Nephron (organoid): ENCODE data around the gene JOSD1.

ENCODE experiments used
- H3K27ac Mint-ChIP-seq, 3 experiments: 2 replicates each; pipeline ENCODE4 v1.8.0; 2020; ENCODE audit warnings: mixed read lengths in 3 of 3, mild to moderate bottlenecking in 2 of 3, moderate library complexity in 1 of 3
- H3K27me3 Mint-ChIP-seq: 2 replicates; pipeline ENCODE4 v1.8.0; 2021; ENCODE audit warnings: low read depth, mild to moderate bottlenecking, moderate library complexity, mixed read lengths
- H3K36me3 Mint-ChIP-seq: 2 replicates; pipeline ENCODE4 v1.8.0; 2020; ENCODE audit warnings: low read depth, mixed read lengths
- H3K4me1 Mint-ChIP-seq: 2 replicates; pipeline ENCODE4 v1.8.0; 2020; ENCODE audit warnings: mixed read lengths
- H3K4me3 Mint-ChIP-seq, 3 experiments: 2 replicates each; pipeline ENCODE4 v1.8.0; 2020; ENCODE audit warnings: mild to moderate bottlenecking in 3 of 3, mixed read lengths in 3 of 3, moderate library complexity in 2 of 3
- H3K9me3 Mint-ChIP-seq: 2 replicates; pipeline ENCODE4 v1.8.0; 2020; ENCODE audit warnings: mixed read lengths
- TF ChIP-seq, protein P1 (sequence below), 3 experiments: fragments of 200-600 bp; sonication (generic); IDR thresholded peaks; one replicate each; pipeline ENCODE4 v1.5.0; 2021; ENCODE audit warnings: antibody characterized with exemption in 3 of 3; ENCODE audit not compliant: unreplicated experiment in 3 of 3

JOSD1 gene

GRCh38 chr22:38742176-38742942 is 41.6 kb upstream of the JOSD1 start:
- Mint-ChIP-seq H3K4me1 (peaks cover 7% of the 10 kb centered on the region), H3K27me3 (no peaks in the 10 kb centered on the region), H3K9me3 (no peaks in the 10 kb centered on the region), H3K27ac (no peak overlapping the region), H3K36me3 (peaks cover 49% of the 10 kb centered on the region), H3K4me3 (no peak overlapping the region)
- TF ChIP-seq, protein P1, sequence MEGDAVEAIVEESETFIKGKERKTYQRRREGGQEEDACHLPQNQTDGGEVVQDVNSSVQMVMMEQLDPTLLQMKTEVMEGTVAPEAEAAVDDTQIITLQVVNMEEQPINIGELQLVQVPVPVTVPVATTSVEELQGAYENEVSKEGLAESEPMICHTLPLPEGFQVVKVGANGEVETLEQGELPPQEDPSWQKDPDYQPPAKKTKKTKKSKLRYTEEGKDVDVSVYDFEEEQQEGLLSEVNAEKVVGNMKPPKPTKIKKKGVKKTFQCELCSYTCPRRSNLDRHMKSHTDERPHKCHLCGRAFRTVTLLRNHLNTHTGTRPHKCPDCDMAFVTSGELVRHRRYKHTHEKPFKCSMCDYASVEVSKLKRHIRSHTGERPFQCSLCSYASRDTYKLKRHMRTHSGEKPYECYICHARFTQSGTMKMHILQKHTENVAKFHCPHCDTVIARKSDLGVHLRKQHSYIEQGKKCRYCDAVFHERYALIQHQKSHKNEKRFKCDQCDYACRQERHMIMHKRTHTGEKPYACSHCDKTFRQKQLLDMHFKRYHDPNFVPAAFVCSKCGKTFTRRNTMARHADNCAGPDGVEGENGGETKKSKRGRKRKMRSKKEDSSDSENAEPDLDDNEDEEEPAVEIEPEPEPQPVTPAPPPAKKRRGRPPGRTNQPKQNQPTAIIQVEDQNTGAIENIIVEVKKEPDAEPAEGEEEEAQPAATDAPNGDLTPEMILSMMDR (IDR thresholded peaks at IDR 0.05; ENCODE audit: unreplicated experiment in 3 of 3), result no peak

DNA sequence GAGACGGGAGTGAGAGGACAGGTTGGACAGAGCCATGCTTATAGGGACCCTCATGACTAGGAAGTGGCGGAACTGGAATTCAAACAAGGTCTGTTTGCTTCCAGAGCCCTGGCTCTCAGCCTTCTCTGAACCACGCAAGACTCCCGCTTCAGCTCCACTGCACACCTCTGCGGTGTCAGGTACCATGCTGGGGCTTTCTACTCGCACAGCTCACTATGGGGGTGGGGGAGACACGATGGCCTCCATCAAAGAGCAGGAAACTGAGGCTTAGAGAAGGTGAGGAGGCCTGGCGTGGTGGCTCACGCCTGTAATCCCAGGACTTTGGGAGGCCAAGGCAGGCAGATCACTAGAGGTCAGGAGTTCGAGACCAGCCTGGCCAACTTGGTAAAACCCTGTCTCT is 40.8 kb upstream of the JOSD1 start:
- Mint-ChIP-seq H3K4me3 (no peak overlapping the region), H3K36me3 (peaks cover 55% of the 10 kb centered on the region), H3K27ac (no peak overlapping the region), H3K4me1 (peaks cover 7% of the 10 kb centered on the region), H3K9me3 (no peaks in the 10 kb centered on the region), H3K27me3 (no peaks in the 10 kb centered on the region)
- TF ChIP-seq, protein P1 (IDR thresholded peaks at IDR 0.05; ENCODE audit: unreplicated experiment in 3 of 3), result no peak

DNA sequence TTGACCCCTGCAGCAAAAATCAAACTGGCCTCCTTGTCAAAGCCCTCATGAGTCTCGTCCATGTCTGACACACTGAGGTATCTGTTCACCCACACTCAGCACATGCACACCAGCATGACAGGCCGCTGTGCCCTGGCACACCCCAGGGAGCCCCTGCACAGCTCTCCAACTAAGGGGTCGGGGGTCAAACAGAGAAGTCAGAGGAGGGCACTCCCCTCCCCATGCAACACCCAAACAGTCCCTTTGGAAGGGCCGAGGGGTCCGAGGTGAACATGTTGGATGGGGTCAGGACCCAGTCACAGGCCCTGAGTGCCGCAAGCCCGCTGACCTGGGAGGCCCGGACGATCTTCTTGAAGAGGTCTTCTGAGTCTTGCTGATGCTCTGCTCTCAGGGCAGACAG is 40.4 kb upstream of the JOSD1 start:
- H3K4me1 Mint-ChIP-seq, result peaks cover 7% of the 10 kb centered on the region
- no peak overlapping the region for H3K27ac Mint-ChIP-seq
- H3K4me3 Mint-ChIP-seq, result no peak overlapping the region
- no peaks in the 10 kb centered on the region for H3K9me3 Mint-ChIP-seq
- TF ChIP-seq, protein P1 (IDR thresholded peaks at IDR 0.05; ENCODE audit: unreplicated experiment in 3 of 3), result no peak
- no peaks in the 10 kb centered on the region for H3K27me3 Mint-ChIP-seq
- peaks cover 56% of the 10 kb centered on the region for H3K36me3 Mint-ChIP-seq

DNA sequence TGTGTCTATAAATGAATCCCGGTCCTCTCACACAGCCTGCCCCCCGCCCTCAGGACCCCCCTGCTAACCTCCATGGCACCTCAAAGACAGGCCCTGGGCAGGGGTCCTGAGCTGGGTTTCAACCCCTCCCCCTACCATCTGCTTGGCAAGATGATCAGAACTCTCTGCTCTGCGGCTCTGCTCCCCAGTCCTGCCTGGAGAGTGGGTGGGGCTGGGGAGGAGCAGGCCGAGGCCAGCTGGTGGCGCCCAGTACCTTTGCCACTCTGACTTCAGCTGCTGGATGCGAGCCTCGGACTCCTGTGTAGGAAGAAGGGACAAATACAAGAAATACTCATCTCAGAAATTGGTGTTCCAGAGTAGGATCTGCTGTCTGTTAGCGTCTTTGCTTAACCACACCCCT is 40.0 kb upstream of the JOSD1 start:
- H3K9me3 Mint-ChIP-seq, result no peaks in the 10 kb centered on the region
- H3K4me3 Mint-ChIP-seq, result no peak overlapping the region
- H3K27me3 Mint-ChIP-seq, result no peaks in the 10 kb centered on the region
- H3K36me3 Mint-ChIP-seq, result peaks cover 56% of the 10 kb centered on the region
- TF ChIP-seq, protein P1 (IDR thresholded peaks at IDR 0.05; ENCODE audit: unreplicated experiment in 3 of 3), result no peak
- H3K4me1 Mint-ChIP-seq, result peaks cover 7% of the 10 kb centered on the region
- H3K27ac Mint-ChIP-seq, result no peak overlapping the region

GRCh38 chr22:38740116-38740723 is 39.5 kb upstream of the JOSD1 start:
- Mint-ChIP-seq H3K4me3 (no peak overlapping the region), H3K27me3 (no peaks in the 10 kb centered on the region), H3K9me3 (no peaks in the 10 kb centered on the region), H3K27ac (no peak overlapping the region), H3K4me1 (peaks cover 6% of the 10 kb centered on the region), H3K36me3 (peaks cover 56% of the 10 kb centered on the region)
- TF ChIP-seq, protein P1 (IDR thresholded peaks at IDR 0.05; ENCODE audit: unreplicated experiment in 3 of 3), result no peak
